OCI-LY3 (cell line): ENCODE data around the gene CASP9.
"Not testable (repeated sequence)": the region's sequence is repeated elsewhere in the genome, so short reads cannot be mapped to it uniquely, and the experiment has no call there.

ENCODE experiments used
- H2AFZ ChIP-seq: fragments of 200-600, 300-600 bp; shearing (Covaris generic); 2 replicates; pipeline ENCODE4 v1.6.0; 2014; ENCODE audit warnings: antibody characterized with exemption, low read depth, low read length
- H3K27ac ChIP-seq: fragments of 200-600, 300-600 bp; sonication (generic); 2 replicates; pipeline ENCODE4 v1.5.1; 2014; ENCODE audit warnings: mild to moderate bottlenecking, low read length, moderate library complexity, mixed read lengths
- H3K27me3 ChIP-seq: fragments of 200-600, 300-600 bp; sonication (generic); 2 replicates; pipeline ENCODE4 v1.6.1; 2014; ENCODE audit warnings: low read depth, low read length, mixed read lengths
- H3K36me3 ChIP-seq: fragments of 200-600, 300-600 bp; sonication (generic); replicated peaks from 2 replicates; pipeline ENCODE3; 2014; ENCODE audit warnings: low read depth, low read length, mixed read lengths
- H3K4me1 ChIP-seq: fragments of 300-600, 200-600 bp; sonication (generic); 2 replicates; pipeline ENCODE4 v1.6.1; 2014; ENCODE audit warnings: low read length, mixed read lengths
- H3K4me2 ChIP-seq: fragments of 200-600, 300-600 bp; sonication (generic); 2 replicates; pipeline ENCODE4 v1.6.1; 2014; ENCODE audit warnings: low read length, mixed read lengths
- H3K4me3 ChIP-seq: fragments of 300-600, 200-600 bp; sonication (generic); 2 replicates; pipeline ENCODE4 v1.5.1; 2014; ENCODE audit warnings: antibody characterized with exemption, mild to moderate bottlenecking, low read length, moderate library complexity
- H3K79me2 ChIP-seq: fragments of 300-600, 200-600 bp; shearing (Covaris generic); 2 replicates; pipeline ENCODE4 v1.6.1; 2014; ENCODE audit warnings: mild to moderate bottlenecking, low read length, mixed read lengths
- H3K9ac ChIP-seq: fragments of 300-600, 200-600 bp; shearing (Covaris generic); 2 replicates; pipeline ENCODE4 v1.6.0; 2014; ENCODE audit warnings: mild to moderate bottlenecking, low read length, moderate library complexity
- H3K9me3 ChIP-seq: fragments of 200-600, 300-600 bp; shearing (Covaris generic); 2 replicates; pipeline ENCODE4 v1.6.1; 2014; ENCODE audit warnings: low read length, mixed read lengths; ENCODE audit not compliant: insufficient read depth
- H4K20me1 ChIP-seq: fragments of 200-600, 300-600 bp; sonication (generic); 2 replicates; pipeline ENCODE4 v1.6.1; 2016; ENCODE audit warnings: low read length, mixed read lengths; ENCODE audit not compliant: insufficient read depth
- CTCF ChIP-seq: fragments of 200-600, 300-600 bp; sonication (generic); IDR thresholded peaks from 2 replicates; pipeline ENCODE4 v1.5.1; 2014; ENCODE audit warnings: antibody characterized with exemption, low read length, low read depth
- EZH2phosphoT487 ChIP-seq: fragments of 200-600 bp; shearing (Covaris generic); IDR thresholded peaks from 2 replicates; pipeline ENCODE4 v1.6.1; 2018; ENCODE audit warnings: antibody characterized with exemption, mixed run types, low read depth

CASP9 gene

DNA sequence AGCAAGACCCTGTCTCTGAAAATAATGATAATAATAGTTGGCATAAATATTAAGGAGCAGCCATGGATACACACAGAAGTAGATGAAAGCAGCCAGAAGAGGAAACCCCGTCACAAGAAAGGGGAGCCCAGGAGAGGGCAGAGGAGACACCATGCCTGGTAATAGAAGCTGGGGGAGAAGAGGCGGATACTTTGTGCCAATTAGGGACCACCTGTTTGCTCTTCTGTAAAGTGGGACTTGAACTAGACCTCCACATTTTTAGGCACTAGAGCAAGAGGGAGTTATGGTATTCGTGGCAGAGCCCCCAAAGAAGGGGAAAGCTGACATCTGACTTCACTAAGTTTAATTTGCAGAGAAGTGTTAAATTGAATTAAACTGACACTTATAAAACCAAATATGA is 35.6 kb downstream of the CASP9 start:
- Histone ChIP-seq H3K4me2 (peak overlapping the region; percentile 44), H4K20me1 (no peaks in the 10 kb centered on the region), H2AFZ (no peak overlapping the region), H3K79me2 (no peaks in the 10 kb centered on the region), H3K4me3 (no peak overlapping the region), H3K4me1 (peaks cover 54% of the 10 kb centered on the region), H3K36me3 (no peaks in the 10 kb centered on the region), H3K27me3 (no peaks in the 10 kb centered on the region), H3K9ac (no peak overlapping the region), H3K27ac (no peak overlapping the region), H3K9me3 (no peaks in the 10 kb centered on the region)
- no peak for TF ChIP-seq EZH2phosphoT487
- TF ChIP-seq CTCF = no peak

DNA sequence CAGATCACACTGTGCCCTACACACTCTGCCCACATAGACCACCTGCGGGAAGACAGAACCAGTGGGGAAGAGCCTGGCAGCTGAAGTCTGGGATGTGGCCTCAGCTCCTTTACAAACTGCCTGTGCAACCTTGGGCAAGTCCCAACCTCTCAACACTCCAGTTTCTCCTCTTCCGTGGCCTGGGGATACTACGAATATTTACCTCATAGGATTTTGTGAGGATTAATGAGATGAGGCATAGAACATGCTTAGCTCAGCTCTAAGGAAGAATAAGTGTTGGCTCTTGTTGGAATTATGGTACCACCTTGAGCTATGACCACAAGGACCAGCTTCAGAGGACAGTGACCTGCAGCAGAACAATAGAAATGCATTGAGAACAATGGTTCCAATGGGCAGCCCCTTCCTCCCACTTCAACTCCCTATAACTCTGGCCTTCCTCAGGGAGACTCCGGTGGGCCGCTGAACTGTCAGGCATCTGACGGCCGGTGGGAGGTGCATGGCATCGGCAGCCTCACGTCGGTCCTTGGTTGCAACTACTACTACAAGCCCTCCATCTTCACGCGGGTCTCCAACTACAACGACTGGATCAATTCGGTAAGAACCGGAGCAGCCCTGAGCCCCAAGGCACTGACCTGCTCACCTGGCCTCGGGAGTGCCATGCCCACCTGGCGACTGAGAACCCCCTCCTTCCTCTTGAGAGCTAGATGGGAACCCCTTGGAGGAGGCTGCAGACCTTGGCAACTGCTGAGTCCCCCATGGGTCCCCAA is 37.0 kb downstream of the CASP9 start:
- H2AFZ ChIP-seq, H3K27me3 ChIP-seq, H3K4me3 ChIP-seq, H3K27ac ChIP-seq, H3K9ac ChIP-seq, H3K9me3 ChIP-seq, H3K4me2 ChIP-seq, H3K79me2 ChIP-seq, H3K36me3 ChIP-seq, H4K20me1 ChIP-seq: not testable (repeated sequence)
- H3K4me1 ChIP-seq = peaks cover 54% of the 10 kb centered on the region

DNA sequence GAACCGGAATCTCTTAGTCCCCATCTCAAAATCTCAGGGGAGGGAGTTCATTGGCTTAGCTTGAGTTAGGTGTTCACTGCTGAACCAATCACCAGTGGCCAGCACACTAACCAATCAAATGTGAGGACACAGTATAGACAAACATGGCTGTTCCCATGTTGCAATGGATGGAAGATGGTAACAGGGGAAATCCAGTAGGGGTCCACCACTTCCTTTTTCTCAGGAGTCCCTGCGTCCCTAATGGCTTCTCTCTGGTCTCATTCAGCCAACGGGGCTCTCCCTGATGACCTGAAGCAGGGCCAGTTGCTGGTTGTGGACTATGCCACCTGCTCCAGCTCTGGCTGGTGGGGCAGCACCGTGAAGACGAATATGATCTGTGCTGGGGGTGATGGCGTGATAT is 38.4 kb downstream of the CASP9 start:
- Histone ChIP-seq H4K20me1 (no peaks in the 10 kb centered on the region), H3K4me3 (no peak overlapping the region), H3K27ac (peak overlapping the region; percentile 29), H3K36me3 (no peaks in the 10 kb centered on the region), H3K9ac (no peak overlapping the region), H3K9me3 (no peaks in the 10 kb centered on the region), H3K79me2 (no peaks in the 10 kb centered on the region), H2AFZ (no peak overlapping the region), H3K4me2 (peak overlapping the region; percentile 35), H3K27me3 (no peaks in the 10 kb centered on the region), H3K4me1 (peaks cover 49% of the 10 kb centered on the region)
- TF ChIP-seq CTCF (no peak), EZH2phosphoT487 (no peak)

GRCh38 chr1:15484443-15484842 is 39.6 kb downstream of the CASP9 start:
- H3K9ac ChIP-seq, H3K4me3 ChIP-seq, H3K36me3 ChIP-seq, H3K4me2 ChIP-seq, H3K27me3 ChIP-seq, H2AFZ ChIP-seq, H3K9me3 ChIP-seq, H3K79me2 ChIP-seq, H3K27ac ChIP-seq, H4K20me1 ChIP-seq: not testable (repeated sequence)
- H3K4me1 ChIP-seq = peaks cover 40% of the 10 kb centered on the region

GRCh38 chr1:15483971-15484370 is 40.0 kb downstream of the CASP9 start:
- H3K4me3 ChIP-seq = no peak overlapping the region
- TF ChIP-seq EZH2phosphoT487 (no peak), CTCF (no peak)
- H3K79me2 ChIP-seq = no peaks in the 10 kb centered on the region
- H3K9ac ChIP-seq = no peak overlapping the region
- H3K9me3 ChIP-seq = no peaks in the 10 kb centered on the region
- H3K36me3 ChIP-seq = no peaks in the 10 kb centered on the region
- no peaks in the 10 kb centered on the region for H3K27me3 ChIP-seq
- H3K4me2 ChIP-seq = no peak overlapping the region
- no peak overlapping the region for H2AFZ ChIP-seq
- H3K27ac ChIP-seq = no peak overlapping the region
- peaks cover 35% of the 10 kb centered on the region for H3K4me1 ChIP-seq
- no peaks in the 10 kb centered on the region for H4K20me1 ChIP-seq

GRCh38 chr1:15482983-15483543 is 41.0 kb downstream of the CASP9 start:
- H2AFZ ChIP-seq = not testable (repeated sequence)

DNA sequence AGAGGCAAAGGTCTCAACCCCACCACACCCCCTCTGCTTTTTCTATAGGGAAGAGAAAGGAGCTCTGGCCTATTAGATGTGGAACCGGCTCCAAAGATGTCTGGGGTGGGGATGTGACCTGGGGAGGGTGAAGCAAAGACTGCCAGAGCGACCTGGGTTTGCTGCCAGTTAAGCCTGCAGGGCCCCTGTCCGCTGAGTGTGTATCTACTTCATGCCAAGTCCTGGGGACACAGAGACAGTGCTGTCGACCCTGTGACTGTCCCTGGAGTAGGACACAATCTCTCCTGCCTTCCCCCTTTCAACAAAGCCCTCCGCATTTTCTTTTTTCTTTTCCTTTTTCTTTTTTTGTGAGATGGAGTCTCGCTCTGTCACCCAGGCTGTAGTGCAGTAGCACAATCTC is 41.6 kb downstream of the CASP9 start:
- H3K27me3 ChIP-seq, H3K9me3 ChIP-seq, H2AFZ ChIP-seq, H3K9ac ChIP-seq, H3K36me3 ChIP-seq, H3K27ac ChIP-seq, H3K4me3 ChIP-seq, H3K4me2 ChIP-seq, H4K20me1 ChIP-seq, H3K79me2 ChIP-seq: not testable (repeated sequence)
- H3K4me1 ChIP-seq = peaks cover 26% of the 10 kb centered on the region

More at GRCh38 chr1:15482983-15483543, 41.0 kb downstream of the CASP9 start:
- not testable (repeated sequence) for H3K9me3 ChIP-seq, H3K27me3 ChIP-seq, H3K36me3 ChIP-seq, H3K9ac ChIP-seq, H3K79me2 ChIP-seq, H3K27ac ChIP-seq, H4K20me1 ChIP-seq, H3K4me2 ChIP-seq, H3K4me3 ChIP-seq
- H3K4me1 ChIP-seq = peaks cover 26% of the 10 kb centered on the region
